IPS-20b (cell line): ENCODE results near the gene KLHDC4.

Experiments
- H3K27ac ChIP-seq: one replicate; pipeline ENCODE4 v1.5.1; 2013; ENCODE audit warnings: low read length
- H3K27me3 ChIP-seq: 2 replicates; pipeline ENCODE4 v1.6.1; 2013; ENCODE audit warnings: mild to moderate bottlenecking, low read length, inconsistent platforms; ENCODE audit not compliant: insufficient read depth
- H3K36me3 ChIP-seq: 2 replicates; pipeline ENCODE4 v1.6.1; 2013; ENCODE audit warnings: low read depth, mild to moderate bottlenecking, inconsistent platforms, low read length, moderate library complexity; ENCODE audit not compliant: insufficient read depth
- H3K4me1 ChIP-seq: 2 replicates; pipeline ENCODE4 v1.6.1; 2013; ENCODE audit warnings: mild to moderate bottlenecking, control low read depth, inconsistent platforms, low read length, moderate library complexity; ENCODE audit not compliant: insufficient read depth
- H3K4me3 ChIP-seq: 2 replicates; pipeline ENCODE4 v1.5.1; 2013; ENCODE audit warnings: mild to moderate bottlenecking, low read length, inconsistent platforms
- H3K9ac ChIP-seq: 2 replicates; pipeline ENCODE4 v1.6.1; 2013; ENCODE audit warnings: low read depth, mild to moderate bottlenecking, inconsistent platforms, low read length, moderate library complexity
- H3K9me3 ChIP-seq: 2 replicates; pipeline ENCODE4 v1.6.1; 2013; ENCODE audit warnings: mild to moderate bottlenecking, low read depth, low read length, inconsistent platforms; ENCODE audit not compliant: insufficient read depth

KLHDC4 gene

DNA sequence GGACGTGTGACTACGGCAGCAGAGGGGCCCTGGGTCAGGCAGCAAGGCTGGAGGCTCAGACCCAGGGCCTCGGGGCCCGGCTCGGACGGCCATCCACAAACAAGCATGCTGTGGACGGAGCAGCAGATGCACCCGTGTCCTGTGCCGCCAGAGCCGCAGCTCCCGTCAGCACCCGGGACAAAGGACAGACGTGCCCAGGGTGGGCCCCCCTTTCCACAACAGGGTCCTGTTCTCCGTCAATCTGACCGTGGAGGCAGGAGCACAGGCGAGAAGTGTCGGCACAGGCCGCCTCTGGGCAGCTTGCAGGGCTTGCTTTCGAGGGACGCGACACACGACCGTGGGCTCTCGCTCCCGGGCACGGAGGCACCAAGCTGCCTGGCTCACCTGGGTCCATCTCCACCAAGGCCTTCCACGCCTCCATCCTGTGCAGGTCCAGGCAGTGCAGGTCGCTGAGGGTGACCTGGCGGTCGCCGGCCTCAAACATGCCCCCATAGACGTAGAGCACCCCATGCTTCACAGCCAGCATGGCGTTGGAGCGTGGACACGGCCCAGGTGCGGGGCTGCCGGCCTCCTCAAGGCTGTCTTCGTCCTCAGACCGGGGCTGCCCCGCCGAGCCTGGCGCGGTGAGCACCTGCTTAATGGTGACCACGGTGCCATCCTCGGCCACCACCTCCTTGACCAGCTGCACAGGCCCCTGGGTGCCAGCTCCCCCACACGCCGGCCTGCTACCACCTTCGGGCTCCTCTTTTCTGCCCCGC, 56.7 kb downstream of the KLHDC4 start:
- Histone ChIP-seq H3K36me3 (peaks cover 54% of the 10 kb centered on the region), H3K27me3 (no peaks in the 10 kb centered on the region), H3K4me3 (no peak overlapping the region), H3K9me3 (no peaks in the 10 kb centered on the region), H3K4me1 (no peaks in the 10 kb centered on the region; the same call in 1 of the 2 replicates), H3K9ac (no peak overlapping the region), H3K27ac (no peak overlapping the region)

DNA sequence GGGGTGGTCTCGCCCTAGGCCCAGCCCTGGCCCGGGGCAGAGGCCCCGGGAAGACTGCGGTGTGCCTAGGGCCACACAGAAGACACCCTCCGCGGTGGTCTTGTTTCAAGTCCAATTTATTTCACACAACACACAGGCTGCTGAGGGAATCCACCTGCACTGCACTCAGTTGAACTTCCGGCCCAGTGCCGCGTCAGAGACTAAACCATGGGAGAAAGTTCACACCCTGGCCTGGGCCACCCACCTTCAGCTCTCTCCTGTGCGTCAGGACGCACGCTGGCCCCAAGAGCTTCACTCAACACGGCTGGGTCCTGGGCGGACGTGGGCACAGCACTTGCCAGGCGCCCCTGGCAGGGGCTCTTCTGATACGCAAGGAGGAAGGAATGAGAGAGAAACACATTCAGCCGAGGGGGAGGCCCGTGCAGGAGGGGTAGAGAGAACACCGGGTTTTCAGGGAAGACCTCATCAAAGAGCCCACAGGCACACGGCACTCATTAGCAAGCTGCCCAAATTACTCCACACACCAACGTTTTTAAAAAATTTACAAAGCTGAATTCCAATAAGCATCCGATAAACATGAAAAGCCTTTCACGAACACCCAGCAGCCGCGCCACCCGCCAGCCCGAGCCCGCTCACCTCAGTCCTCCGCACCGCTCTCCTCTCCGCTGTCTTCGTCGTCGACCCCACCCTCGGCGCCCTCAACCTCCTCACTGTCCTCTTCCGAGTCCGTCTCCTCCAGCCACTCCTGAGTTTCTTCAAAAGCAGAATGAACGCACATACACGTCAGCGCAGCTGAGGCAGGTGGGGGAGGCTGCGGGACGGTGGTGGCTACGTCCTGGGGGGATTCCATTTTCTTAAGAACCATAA, 57.8 kb downstream of the KLHDC4 start:
- Histone ChIP-seq H3K27ac (no peak overlapping the region), H3K4me3 (no peak overlapping the region), H3K9me3 (no peaks in the 10 kb centered on the region), H3K27me3 (no peaks in the 10 kb centered on the region), H3K36me3 (peaks cover 57% of the 10 kb centered on the region), H3K9ac (no peak overlapping the region), H3K4me1 (no peaks in the 10 kb centered on the region; the same call in 1 of the 2 replicates)

GRCh38 chr16:87707097-87707496, 58.7 kb downstream of the KLHDC4 start:
- H3K4me1 ChIP-seq, result no peaks in the 10 kb centered on the region; the same call in 1 of the 2 replicates
- H3K9me3 ChIP-seq, result no peaks in the 10 kb centered on the region
- H3K36me3 ChIP-seq, result peaks cover 59% of the 10 kb centered on the region
- no peak overlapping the region for H3K4me3 ChIP-seq
- no peak overlapping the region for H3K27ac ChIP-seq
- no peaks in the 10 kb centered on the region for H3K27me3 ChIP-seq
- H3K9ac ChIP-seq, result no peak overlapping the region

- H3K27me3 ChIP-seq, result no peaks in the 10 kb centered on the region
- no peak overlapping the region for H3K4me3 ChIP-seq
- H3K4me1 ChIP-seq, result no peaks in the 10 kb centered on the region; the same call in 1 of the 2 replicates
- H3K9me3 ChIP-seq, result no peaks in the 10 kb centered on the region
- no peak overlapping the region for H3K9ac ChIP-seq
- no peak overlapping the region for H3K27ac ChIP-seq
- H3K36me3 ChIP-seq, result peaks cover 65% of the 10 kb centered on the region
These were observed 59.3 kb downstream of the KLHDC4 start for GRCh38 chr16:87706278-87707000.

GRCh38 chr16:87705771-87706277, 60.0 kb downstream of the KLHDC4 start:
- Histone ChIP-seq H3K27ac (no peak overlapping the region), H3K9ac (no peak overlapping the region), H3K4me3 (no peak overlapping the region), H3K27me3 (no peaks in the 10 kb centered on the region), H3K36me3 (peaks cover 69% of the 10 kb centered on the region), H3K9me3 (no peaks in the 10 kb centered on the region), H3K4me1 (no peaks in the 10 kb centered on the region; the same call in 1 of the 2 replicates)

DNA sequence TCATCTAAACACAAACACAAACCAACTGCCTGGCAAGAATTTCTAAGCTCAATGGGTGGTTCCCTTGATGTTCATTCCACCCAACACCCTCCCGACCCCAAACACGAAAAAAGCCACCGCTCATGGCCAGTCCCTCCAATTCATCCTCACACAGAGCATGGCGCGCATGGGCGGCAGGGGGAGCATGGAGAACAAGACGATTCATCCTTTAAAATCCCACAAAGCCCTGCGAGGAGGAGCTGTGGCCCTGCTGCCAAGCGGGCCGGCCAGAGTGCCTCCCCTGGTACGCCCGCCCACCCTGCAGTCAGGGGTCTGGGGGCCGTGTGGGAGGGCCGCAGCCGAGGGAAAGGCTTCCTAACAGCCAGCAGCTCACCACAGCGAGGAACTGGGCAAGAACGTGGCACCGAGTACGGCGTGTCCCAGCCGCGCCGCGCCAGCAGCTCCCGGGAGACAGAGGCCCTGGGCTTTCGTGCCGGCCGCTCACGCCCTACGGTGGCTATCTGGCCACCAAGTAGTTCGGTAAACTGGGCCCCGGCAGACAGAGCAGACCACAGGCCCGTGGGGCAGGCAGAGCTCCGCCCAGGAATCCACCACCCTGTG, 60.9 kb downstream of the KLHDC4 start:
- peaks cover 65% of the 10 kb centered on the region for H3K36me3 ChIP-seq
- no peaks in the 10 kb centered on the region; the same call in 1 of the 2 replicates for H3K4me1 ChIP-seq
- H3K27me3 ChIP-seq, result no peaks in the 10 kb centered on the region
- no peaks in the 10 kb centered on the region for H3K9me3 ChIP-seq
- H3K9ac ChIP-seq, result no peak overlapping the region
- H3K4me3 ChIP-seq, result no peak overlapping the region
- H3K27ac ChIP-seq, result no peak overlapping the region

- no peak overlapping the region for H3K4me3 ChIP-seq
- H3K36me3 ChIP-seq, result peaks cover 63% of the 10 kb centered on the region
These were observed 61.9 kb downstream of the KLHDC4 start for GRCh38 chr16:87703835-87704375.

GRCh38 chr16:87703071-87703470, 62.7 kb downstream of the KLHDC4 start:
- no peaks in the 10 kb centered on the region for H3K9me3 ChIP-seq
- no peak overlapping the region for H3K9ac ChIP-seq
- H3K4me3 ChIP-seq, result no peak overlapping the region
- H3K27ac ChIP-seq, result no peak overlapping the region
- H3K36me3 ChIP-seq, result peaks cover 63% of the 10 kb centered on the region
- H3K4me1 ChIP-seq, result no peaks in the 10 kb centered on the region; the same call in 1 of the 2 replicates
- H3K27me3 ChIP-seq, result no peaks in the 10 kb centered on the region

More at GRCh38 chr16:87703835-87704375, 61.9 kb downstream of the KLHDC4 start:
- Histone ChIP-seq H3K27me3 (no peaks in the 10 kb centered on the region), H3K4me1 (no peaks in the 10 kb centered on the region; the same call in 1 of the 2 replicates), H3K27ac (no peak overlapping the region), H3K9ac (no peak overlapping the region), H3K9me3 (no peaks in the 10 kb centered on the region)

GRCh38 chr16:87702325-87702811, 63.4 kb downstream of the KLHDC4 start:
- Histone ChIP-seq H3K4me1 (no peaks in the 10 kb centered on the region; the same call in 1 of the 2 replicates), H3K27ac (no peak overlapping the region), H3K9ac (no peak overlapping the region), H3K9me3 (no peaks in the 10 kb centered on the region), H3K36me3 (peaks cover 63% of the 10 kb centered on the region), H3K4me3 (no peak overlapping the region), H3K27me3 (no peaks in the 10 kb centered on the region)

DNA sequence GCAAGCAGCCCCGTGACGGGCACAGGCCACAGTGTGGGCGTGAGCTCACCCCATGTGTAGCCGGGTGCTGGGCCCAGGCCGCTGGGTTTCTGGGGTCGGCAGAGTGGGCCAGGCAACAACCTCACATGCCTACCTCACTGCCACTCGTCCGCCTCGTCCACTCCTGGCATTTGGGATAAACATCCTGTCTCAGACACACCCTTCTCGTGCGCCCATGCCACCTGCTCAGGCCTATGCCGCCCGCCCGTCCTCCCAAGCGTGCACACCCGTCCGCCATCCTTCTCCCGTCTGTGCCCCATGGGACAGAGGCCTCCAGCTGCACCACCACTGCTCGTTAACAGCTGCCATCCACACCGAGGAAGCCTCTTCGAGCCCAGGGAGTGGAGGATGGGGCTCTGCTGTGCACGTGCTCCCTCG, 64.3 kb downstream of the KLHDC4 start:
- H3K27me3 ChIP-seq, result no peaks in the 10 kb centered on the region

More for the DNA sequence above, 64.3 kb downstream of the KLHDC4 start:
- no peaks in the 10 kb centered on the region; the same call in 1 of the 2 replicates for H3K4me1 ChIP-seq
- H3K4me3 ChIP-seq, result no peak overlapping the region
- peaks cover 67% of the 10 kb centered on the region for H3K36me3 ChIP-seq
- H3K27ac ChIP-seq, result no peak overlapping the region
- H3K9ac ChIP-seq, result no peak overlapping the region
- no peaks in the 10 kb centered on the region for H3K9me3 ChIP-seq
